H1 (cell line): Measurements from ENCODE around the gene PYGB. TPM values are rescaled to one million over a fixed set of nuclear protein-coding genes. Genes with fewer than 3 reads are reported as not detected.

ENCODE experiments used
- CTCF ChIA-PET: fragments of 300-600 bp; sonication (Branson Sonifier 250); formaldehyde crosslinking; loops from one replicate; lab custom pipeline; 2021; ENCODE audit not compliant: partially characterized antibody; lab: Charles Lee
- POLR2A ChIA-PET: fragments of 300-600 bp; sonication (Branson Sonifier 250); formaldehyde crosslinking; loops from one replicate; lab custom pipeline; 2021; ENCODE audit warnings: inconsistent platforms; ENCODE audit not compliant: partially characterized antibody; lab: Charles Lee
- DNase-seq, 2 experiments: peaks; one replicate each; pipeline versions ENCODE4 v3.0.0 to v3.0.0-alpha.2; 2010 to 2022; ENCODE audit warnings: low spot score in 2 of 2, low read depth in 1 of 2, mixed read lengths in 1 of 2
- FAIRE-seq: peaks from 2 replicates; lab custom pipeline; 2011; peaks lifted over from hg19 to GRCh38; lab: Jason Lieb, UNC
- H2AFZ ChIP-seq: 2 replicates; pipeline ENCODE4 v1.8.1; 2012; ENCODE audit warnings: low read length, inconsistent platforms
- H2AK5ac ChIP-seq: 2 replicates; pipeline ENCODE4 v1.6.1; 2013; ENCODE audit warnings: low read depth, low read length
- H2BK120ac ChIP-seq: replicated peaks from 2 replicates; pipeline ENCODE3; 2013; ENCODE audit warnings: low read depth, low read length, inconsistent platforms
- H2BK12ac ChIP-seq: 2 replicates; pipeline ENCODE4 v1.6.1; 2013; ENCODE audit warnings: low read depth, low read length
- H2BK15ac ChIP-seq: 2 replicates; pipeline ENCODE4 v1.6.1; 2013; ENCODE audit warnings: low read length
- H2BK20ac ChIP-seq: 2 replicates; pipeline ENCODE4 v1.6.1; 2013; ENCODE audit warnings: low read length
- H2BK5ac ChIP-seq: 2 replicates; pipeline ENCODE4 v1.6.1; 2013; ENCODE audit warnings: low read depth, low read length
- H3K14ac ChIP-seq: 2 replicates; pipeline ENCODE4 v1.6.1; 2013; ENCODE audit warnings: inconsistent platforms; ENCODE audit not compliant: insufficient read length
- H3K18ac ChIP-seq: 2 replicates; pipeline ENCODE4 v1.6.1; 2013; ENCODE audit warnings: low read length; ENCODE audit errors: extremely low read depth
- H3K23ac ChIP-seq: 2 replicates; pipeline ENCODE4 v1.6.1; 2013; ENCODE audit warnings: inconsistent platforms; ENCODE audit not compliant: insufficient read length
- H3K23me2 ChIP-seq: 2 replicates; pipeline ENCODE4 v1.6.1; 2013; ENCODE audit warnings: low read depth, low read length
- H3K27ac ChIP-seq: 2 replicates; pipeline ENCODE4 v1.6.1; 2011; ENCODE audit warnings: low read depth, low read length, inconsistent platforms
- H3K27me3 ChIP-seq, 4 experiments: replicated peaks in 1 of 4; 1 replicate in 1 of 4; 2 replicates in 3 of 4; pipeline versions ENCODE4 v1.6.1 to v1.8.1; 2011 to 2013; ENCODE audit warnings: low read length in 3 of 4, mild to moderate bottlenecking in 3 of 4, inconsistent platforms in 2 of 4, mixed read lengths in 2 of 4, moderate library complexity in 1 of 4; ENCODE audit not compliant: control insufficient read depth in 3 of 4, insufficient read depth in 3 of 4; ENCODE audit errors: extremely low read depth in 1 of 4
- H3K36me3 ChIP-seq, 4 experiments: 2 replicates each; pipeline versions ENCODE4 v1.6.1 to v1.8.1; 2011 to 2013; ENCODE audit warnings: mild to moderate bottlenecking in 4 of 4, low read length in 3 of 4, moderate library complexity in 2 of 4, control low read depth in 1 of 4, inconsistent platforms in 1 of 4; ENCODE audit not compliant: insufficient read depth in 4 of 4, control insufficient read depth in 2 of 4
- H3K4ac ChIP-seq: replicated peaks from 2 replicates; pipeline ENCODE3; 2013; ENCODE audit warnings: low read length, low read depth, mixed read lengths, inconsistent platforms; ENCODE audit not compliant: insufficient read length
- H3K4me1 ChIP-seq, 4 experiments: replicated peaks in 1 of 4; 1 replicate in 1 of 4; 2 replicates in 3 of 4; pipeline versions ENCODE4 v1.6.1 to v1.8.1; 2011 to 2013; ENCODE audit warnings: low read length in 3 of 4, inconsistent platforms in 2 of 4, mixed read lengths in 1 of 4; ENCODE audit not compliant: insufficient read depth in 4 of 4, control insufficient read depth in 3 of 4
- H3K4me2 ChIP-seq, 2 experiments: 2 replicates each; pipeline versions ENCODE4 v1.6.1 to v1.8.1; 2011 to 2013; ENCODE audit warnings: low read depth in 2 of 2, low read length in 2 of 2, control low read depth in 1 of 2, inconsistent platforms in 1 of 2, mild to moderate bottlenecking in 1 of 2; ENCODE audit not compliant: insufficient read depth in 1 of 2
- H3K4me3 ChIP-seq, 4 experiments: fragments of 200-600, 300-600 bp in 1 of 4; sonication (generic), shearing (Covaris generic), sonication (Bioruptor Twin) in 1 of 4; 2 replicates each; pipeline versions ENCODE4 v1.5.1 to v1.8.1; 2011 to 2016; ENCODE audit warnings: low read length in 4 of 4, low read depth in 3 of 4, control low read depth in 2 of 4, inconsistent platforms in 2 of 4, mild to moderate bottlenecking in 2 of 4, mixed read lengths in 1 of 4, moderate library complexity in 1 of 4; ENCODE audit not compliant: insufficient read depth in 2 of 4; ENCODE audit errors: extremely low read depth in 1 of 4
- H3K56ac ChIP-seq: replicated peaks from 2 replicates; pipeline ENCODE3; 2013; ENCODE audit warnings: low read depth, mild to moderate bottlenecking, mixed read lengths, low read length, inconsistent platforms; ENCODE audit not compliant: insufficient read length
- H3K79me1 ChIP-seq: 2 replicates; pipeline ENCODE4 v1.6.1; 2013; ENCODE audit warnings: low read depth, low read length, control low read depth
- H3K79me2 ChIP-seq, 2 experiments: 2 replicates each; pipeline versions ENCODE4 v1.6.1 to v1.8.1; 2012 to 2013; ENCODE audit warnings: low read length in 2 of 2, mild to moderate bottlenecking in 2 of 2, inconsistent platforms in 1 of 2; ENCODE audit not compliant: insufficient read depth in 2 of 2, control insufficient read depth in 1 of 2
- H3K9ac ChIP-seq, 4 experiments: replicated peaks in 1 of 4; 1 replicate in 1 of 4; 2 replicates in 3 of 4; pipeline versions ENCODE4 v1.6.1 to v1.8.1; 2011 to 2013; ENCODE audit warnings: low read depth in 3 of 4, low read length in 3 of 4, control low read depth in 2 of 4, mild to moderate bottlenecking in 2 of 4, moderate library complexity in 2 of 4, inconsistent platforms in 1 of 4; ENCODE audit errors: extremely low read depth in 1 of 4
- H3K9me3 ChIP-seq, 2 experiments: 2 replicates each; pipeline versions ENCODE4 v1.6.1 to v1.8.1; 2012 to 2013; ENCODE audit warnings: mild to moderate bottlenecking in 2 of 2, moderate library complexity in 2 of 2, control low read depth in 1 of 2, inconsistent platforms in 1 of 2, low read depth in 1 of 2, low read length in 1 of 2, mixed read lengths in 1 of 2; ENCODE audit not compliant: insufficient read depth in 2 of 2
- H4K20me1 ChIP-seq, 2 experiments: replicated peaks in 1 of 2; 2 replicates each; pipeline versions ENCODE3 to v1.8.1; 2011 to 2013; ENCODE audit warnings: inconsistent platforms in 2 of 2, low read length in 2 of 2, mild to moderate bottlenecking in 1 of 2; ENCODE audit not compliant: insufficient read depth in 2 of 2, control insufficient read depth in 1 of 2
- H4K5ac ChIP-seq: 2 replicates; pipeline ENCODE4 v1.6.1; 2013; ENCODE audit warnings: low read length, low read depth, mixed read lengths, inconsistent platforms; ENCODE audit not compliant: insufficient read length
- H4K8ac ChIP-seq: 2 replicates; pipeline ENCODE4 v1.8.0; 2013; ENCODE audit warnings: mild to moderate bottlenecking, moderate library complexity, low read length, inconsistent platforms; ENCODE audit not compliant: insufficient read depth; ENCODE audit errors: extremely low read depth
- H4K91ac ChIP-seq: replicated peaks from 2 replicates; pipeline ENCODE3; 2013; ENCODE audit warnings: low read length, mixed read lengths, inconsistent platforms; ENCODE audit not compliant: insufficient read length
- HDAC2 ChIP-seq, 2 experiments: fragments of 300-600 bp in 1 of 2; sonication (generic) in 1 of 2; IDR thresholded peaks; 2 replicates each; pipeline ENCODE4 v1.6.1; 2011 to 2012; ENCODE audit warnings: low read depth in 2 of 2, low read length in 2 of 2, mild to moderate bottlenecking in 2 of 2, moderate library complexity in 2 of 2, borderline replicate concordance in 1 of 2, inconsistent platforms in 1 of 2
- SIN3A ChIP-seq, 2 experiments: IDR thresholded peaks in 1 of 2; conservative IDR thresholded peaks in 1 of 2; 2 replicates each; pipeline ENCODE4 v1.6.1; 2011 to 2012; ENCODE audit warnings: low read length in 2 of 2, improper control_type of control experiment in 1 of 2, low read depth in 1 of 2, mild to moderate bottlenecking in 1 of 2
- TCF12 ChIP-seq: IDR thresholded peaks from 2 replicates; pipeline ENCODE4 v1.6.1; 2011; ENCODE audit warnings: low read depth, mild to moderate bottlenecking, low read length
- TEAD4 ChIP-seq: IDR thresholded peaks from 2 replicates; pipeline ENCODE4 v1.6.1; 2012; ENCODE audit warnings: low read depth, low read length, inconsistent platforms, mixed read lengths
- WGBS, 2 experiments: shearing (Covaris generic) in 1 of 2; methylation state at CpG; one replicate each; pipeline versions ENCODE4 v1.1.6 to v1.1.7; 2013 to 2015; ENCODE audit warnings: low lambda C conversion rate in 2 of 2, mixed read lengths in 2 of 2, inconsistent platforms in 1 of 2, low coverage in 1 of 2, missing lambda C conversion rate in 1 of 2; ENCODE audit not compliant: insufficient replicate concordance in 2 of 2, insufficient coverage in 1 of 2, insufficient read length in 1 of 2; ENCODE audit errors: extremely low coverage in 1 of 2, missing lambda C conversion rate in 1 of 2; 5-methylcytosine and 5-hydroxymethylcytosine counted together
- polyA plus RNA-seq, 7 experiments: library from polyadenylated mRNA; depleted of rRNA in 3 of 7; stranded (reverse) in 5 of 7; unstranded in 2 of 7; fragments of >200 nt in 5 of 7; fragments of 200-250 nt in 2 of 7; gene quantifications; 1 replicate in 5 of 7; 2 replicates in 1 of 7; 4 replicates in 1 of 7; pipeline versions ENCODE4 v1.2.1 to v1.2.3, GENCODE V29; 2011 to 2013; ENCODE audit warnings: missing spikeins in 2 of 7, mixed read lengths in 2 of 7
- total RNA-seq: library from RNA; stranded (reverse); fragmentation: NEBNext Ultra II Directional; extraction: Animal tissue kit (Norgen Biotek cat#: 25700); gene quantifications from 2 replicates; pipeline ENCODE4 v1.2.1, GENCODE V29; 2021
- TF ChIP-seq, protein P1 (sequence below), 3 experiments: IDR thresholded peaks; 1 replicate in 2 of 3; 2 replicates in 1 of 3; pipeline versions ENCODE4 v1.5.1 to v1.6.1; 2011; ENCODE audit warnings: low read length in 3 of 3, mild to moderate bottlenecking in 3 of 3, inconsistent platforms in 2 of 3, low read depth in 1 of 3, moderate library complexity in 1 of 3; ENCODE audit not compliant: insufficient read depth in 1 of 3; ENCODE audit errors: control extremely low read depth in 1 of 3

Gene PYGB
- total and polyA plus RNA-seq, 2 of the 8 experiments (the other 6 are each of a cell fraction or from before 2014, with no cell fraction given), result 26.6 to 56.0 TPM

DNA sequence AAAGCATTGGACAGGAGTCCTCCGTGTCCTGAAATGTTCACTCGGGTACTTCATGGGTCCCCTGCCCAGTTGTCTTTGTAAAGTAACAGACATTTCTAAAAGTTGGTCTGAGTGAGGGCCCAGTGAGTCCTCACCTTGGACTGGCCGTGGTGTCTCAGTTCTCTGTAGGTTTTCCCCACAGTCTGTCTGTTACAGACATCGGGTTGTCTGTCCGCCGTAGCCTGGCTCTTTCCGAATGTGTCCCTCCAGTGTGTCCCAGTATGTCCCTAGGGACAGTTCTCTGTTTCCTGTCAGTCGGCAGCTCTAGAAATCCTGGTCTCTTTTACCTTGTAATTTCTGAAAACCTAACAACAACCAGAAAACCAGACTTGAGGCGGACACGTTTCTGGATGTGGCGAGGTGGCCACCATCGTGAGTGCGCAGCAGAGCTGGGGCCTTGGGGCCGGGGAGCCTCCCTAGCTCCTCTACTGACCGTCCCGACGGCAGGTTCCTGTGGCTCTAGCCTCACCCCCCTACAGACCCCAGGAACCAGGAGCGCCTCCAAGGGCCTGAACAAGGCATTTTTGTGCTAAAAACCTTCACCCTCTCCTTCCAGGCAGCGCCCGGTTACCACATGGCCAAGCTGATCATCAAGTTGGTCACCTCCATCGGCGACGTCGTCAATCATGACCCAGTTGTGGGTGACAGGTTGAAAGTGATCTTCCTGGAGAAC, 42.2 kb downstream of the PYGB start:
- whole genome bisulfite sequencing, 2 experiments, result 87% methylated on average over 24 of the region's 24 CpGs; no CpG with 5 or more reads in 1 of the 2 experiments

More for the DNA sequence above, 42.2 kb downstream of the PYGB start:
- Histone ChIP-seq H3K79me1 (no peaks in the 10 kb centered on the region; the same call in 1 of the 2 replicates), H3K18ac (no peak overlapping the region), H4K8ac (no peak overlapping the region; the same call in 1 of the 2 replicates), H3K23ac (no peak overlapping the region), H4K20me1 (peaks cover 0 to 6% of the 10 kb centered on the region in 2 experiments), H2AK5ac (no peak overlapping the region), H3K36me3 (peaks cover 4 to 15% (median 12%) of the 10 kb centered on the region in 4 experiments; a peak in 6 of 8 replicates), H3K14ac (no peak overlapping the region), H3K9ac (no peak overlapping the region), H3K56ac (no peak overlapping the region), H3K27ac (no peak overlapping the region), H3K4ac (no peak overlapping the region), H2BK20ac (no peak overlapping the region), H3K79me2 (no peaks in the 10 kb centered on the region), H3K23me2 (no peaks in the 10 kb centered on the region), H4K5ac (no peak overlapping the region), H2BK120ac (no peak overlapping the region), H2BK15ac (no peak overlapping the region)
- ChIA-PET CTCF (interaction anchor here (0.8 to 3.0 kb wide), 9 partner anchors 10 to 296 kb away, joined by 3 to 10 read pairs (median 4); no protein-coding TSS in a partner anchor), POLR2A (no interaction called here)
- DNase-seq, result no peak
- TF ChIP-seq SIN3A (conservative IDR thresholded peaks at IDR 0.05 in 1 of 2, IDR thresholded peaks at IDR 0.05 in 1 of 2; ENCODE audit: low read depth in 1 of 2, low read length in 2 of 2) (no peak), TEAD4 (no peak), HDAC2 (IDR thresholded peaks at IDR 0.05; ENCODE audit: borderline replicate concordance in 1 of 2, low read depth in 2 of 2, low read length in 2 of 2) (no peak), TCF12 (no peak)
- TF ChIP-seq, protein P1, sequence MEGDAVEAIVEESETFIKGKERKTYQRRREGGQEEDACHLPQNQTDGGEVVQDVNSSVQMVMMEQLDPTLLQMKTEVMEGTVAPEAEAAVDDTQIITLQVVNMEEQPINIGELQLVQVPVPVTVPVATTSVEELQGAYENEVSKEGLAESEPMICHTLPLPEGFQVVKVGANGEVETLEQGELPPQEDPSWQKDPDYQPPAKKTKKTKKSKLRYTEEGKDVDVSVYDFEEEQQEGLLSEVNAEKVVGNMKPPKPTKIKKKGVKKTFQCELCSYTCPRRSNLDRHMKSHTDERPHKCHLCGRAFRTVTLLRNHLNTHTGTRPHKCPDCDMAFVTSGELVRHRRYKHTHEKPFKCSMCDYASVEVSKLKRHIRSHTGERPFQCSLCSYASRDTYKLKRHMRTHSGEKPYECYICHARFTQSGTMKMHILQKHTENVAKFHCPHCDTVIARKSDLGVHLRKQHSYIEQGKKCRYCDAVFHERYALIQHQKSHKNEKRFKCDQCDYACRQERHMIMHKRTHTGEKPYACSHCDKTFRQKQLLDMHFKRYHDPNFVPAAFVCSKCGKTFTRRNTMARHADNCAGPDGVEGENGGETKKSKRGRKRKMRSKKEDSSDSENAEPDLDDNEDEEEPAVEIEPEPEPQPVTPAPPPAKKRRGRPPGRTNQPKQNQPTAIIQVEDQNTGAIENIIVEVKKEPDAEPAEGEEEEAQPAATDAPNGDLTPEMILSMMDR (IDR thresholded peaks at IDR 0.05; ENCODE audit: control extremely low read depth in 1 of 3, insufficient read depth in 1 of 3, low read depth in 1 of 3, low read length in 3 of 3), result peak in 1 of 3 experiments; percentile 7; a peak in 1 of 4 replicates
- TF ChIP-seq, all 59 proteins: peak for 1
- H3K4me1 ChIP-seq, result no peaks in the 10 kb centered on the region
- H2BK12ac ChIP-seq, result no peak overlapping the region
- H3K4me3 ChIP-seq, result no peak overlapping the region
- no peaks in the 10 kb centered on the region for H3K27me3 ChIP-seq
- no peak overlapping the region for H4K91ac ChIP-seq
- no peak overlapping the region for H2AFZ ChIP-seq
- no peaks in the 10 kb centered on the region for H3K9me3 ChIP-seq
- no peak overlapping the region for H2BK5ac ChIP-seq
- no peak overlapping the region for H3K4me2 ChIP-seq
- no peak for FAIRE-seq
